GM12878 (cell line): ENCODE data around the gene POLR2F. TPM values are rescaled to one million over a fixed set of nuclear protein-coding genes. Genes with fewer than 3 reads are reported as not detected.

ENCODE experiments used
- ATAC-seq: fragments of 200-7000 bp; cut with Tn5 transposase; 3 replicates; pipeline ENCODE4 v1.9.1; 2020; ENCODE audit warnings: mild to moderate bottlenecking, moderate library complexity
- BruUV-seq: library from RNA; stranded (reverse); fragments of 400-500 nt; replicated peaks from 2 replicates; lab custom pipeline; 2021; lab: Mats Ljungman, UMichigan
- CTCF ChIA-PET: fragments of 300-600 bp; sonication (Branson Sonifier 250); formaldehyde crosslinking; extraction: SDS; loops from one replicate; lab custom pipeline; 2021; ENCODE audit warnings: inconsistent platforms; lab: Yijun Ruan, JAX
- POLR2A ChIA-PET: fragments of 350-600 bp; formaldehyde crosslinking; extraction: SDS; loops from one replicate; lab custom pipeline; 2021; ENCODE audit warnings: inconsistent platforms; lab: Charles Lee
- RAD21 ChIA-PET: fragments of 300-600 bp; sonication (Branson Sonifier 250); formaldehyde crosslinking; loops from one replicate; lab custom pipeline; 2023; ENCODE audit warnings: antibody characterized with exemption; ENCODE audit not compliant: unreplicated experiment; lab: Charles Lee
- SMC1A ChIA-PET: fragments of 300-600 bp; sonication (Branson Sonifier 250); formaldehyde crosslinking; loops from one replicate; lab custom pipeline; 2023; ENCODE audit not compliant: unreplicated experiment, uncharacterized antibody; lab: Charles Lee
- DNase-seq: peaks from one replicate; pipeline ENCODE4 v3.0.0-alpha.2; 2011; ENCODE audit warnings: low read depth, low spot score
- FAIRE-seq: peaks from 3 replicates; lab custom pipeline; 2011; peaks lifted over from hg19 to GRCh38; lab: Jason Lieb, UNC
- H2AFZ ChIP-seq: 2 replicates; pipeline ENCODE4 v1.6.0; 2011; ENCODE audit warnings: low read depth, low read length, control low read depth; ENCODE audit not compliant: control insufficient read depth
- H3K27ac ChIP-seq: 2 replicates; pipeline ENCODE4 v1.5.1; 2011; ENCODE audit warnings: control low read depth; ENCODE audit not compliant: control insufficient read depth, insufficient read depth
- H3K27me3 ChIP-seq, 2 experiments: replicated peaks in 1 of 2; 2 replicates each; pipeline versions ENCODE4 v1.6.0 to v1.6.1; 2011; ENCODE audit warnings: low read length in 1 of 2; ENCODE audit not compliant: control insufficient read depth in 2 of 2, insufficient read depth in 2 of 2
- H3K36me3 ChIP-seq, 2 experiments: 2 replicates each; pipeline ENCODE4 v1.5.1; 2011; ENCODE audit warnings: low read length in 1 of 2; ENCODE audit not compliant: control insufficient read depth in 2 of 2, insufficient read depth in 2 of 2
- H3K4me1 ChIP-seq: 2 replicates; pipeline ENCODE4 v1.6.1; 2011; ENCODE audit warnings: mild to moderate bottlenecking, low read length, moderate library complexity, mixed read lengths; ENCODE audit not compliant: control insufficient read depth, insufficient read depth
- H3K4me2 ChIP-seq: 2 replicates; pipeline ENCODE4 v1.6.0; 2011; ENCODE audit warnings: control low read depth; ENCODE audit not compliant: control insufficient read depth, insufficient read depth
- H3K4me3 ChIP-seq: fragments of 200-600 bp; sonication (generic); 2 replicates; pipeline ENCODE4 v1.5.1; 2016
- H3K79me2 ChIP-seq: 2 replicates; pipeline ENCODE4 v1.6.0; 2011; ENCODE audit warnings: low read length; ENCODE audit not compliant: control insufficient read depth, insufficient read depth
- H3K9ac ChIP-seq: 2 replicates; pipeline ENCODE4 v1.8.0; 2011; ENCODE audit warnings: low read length, control low read depth, mixed read lengths; ENCODE audit not compliant: control insufficient read depth, insufficient read depth
- H3K9me3 ChIP-seq: replicated peaks from 3 replicates; pipeline ENCODE4 v1.5.1; 2011; ENCODE audit warnings: mild to moderate bottlenecking, low read length; ENCODE audit not compliant: control insufficient read depth, insufficient read depth
- H4K20me1 ChIP-seq: 2 replicates; pipeline ENCODE4 v1.6.0; 2011; ENCODE audit not compliant: control insufficient read depth, insufficient read depth
- MTA2 ChIP-seq: fragments of 450-650 bp; IDR thresholded peaks from 2 replicates; pipeline ENCODE4 v1.6.1; 2016; ENCODE audit warnings: low read depth, mild to moderate bottlenecking, moderate library complexity
- MXI1 ChIP-seq: fragments of 150-350 bp; IDR thresholded peaks from 2 replicates; pipeline ENCODE4 v1.6.1; 2011; ENCODE audit warnings: low read depth, mild to moderate bottlenecking, inconsistent platforms, low read length, improper control_type of control experiment
- REST ChIP-seq: IDR thresholded peaks from 2 replicates; pipeline ENCODE4 v1.6.1; 2012; ENCODE audit warnings: mild to moderate bottlenecking, low read depth, low read length
- RUNX3 ChIP-seq: IDR thresholded peaks from 2 replicates; pipeline ENCODE4 v1.6.1; 2012; ENCODE audit warnings: low read length, inconsistent platforms
- SMAD5 ChIP-seq: IDR thresholded peaks from 2 replicates; pipeline ENCODE4 v1.6.1; 2016; ENCODE audit warnings: antibody characterized with exemption, low read depth
- TAF1 ChIP-seq: IDR thresholded peaks from 2 replicates; pipeline ENCODE4 v1.6.1; 2011; ENCODE audit warnings: mild to moderate bottlenecking, low read depth, low read length, borderline replicate concordance
- ZNF384 ChIP-seq: IDR thresholded peaks from 2 replicates; pipeline ENCODE4 v1.6.1; 2012; ENCODE audit warnings: low read depth, mild to moderate bottlenecking, low read length, improper control_type of control experiment, borderline replicate concordance
- WGBS: methylation state at CpG from one replicate; pipeline ENCODE4 v1.1.6; 2016; ENCODE audit warnings: low lambda C conversion rate; ENCODE audit not compliant: insufficient replicate concordance, insufficient coverage; ENCODE audit errors: missing lambda C conversion rate; 5-methylcytosine and 5-hydroxymethylcytosine counted together
- in situ Hi-C: fragments of 300-500 bp; cut with MboI; formaldehyde crosslinking; loops from 9 replicates; pipeline ENCODE4 v1.14.3; 2018; ENCODE audit warnings: mixed read lengths
- intact Hi-C: fragments of 100-400 bp; cut with micrococcal nuclease; formaldehyde crosslinking; loops from one replicate; pipeline ENCODE4 v1.14.2; 2022; ENCODE audit not compliant: unreplicated experiment
- polyA plus RNA-seq, 11 experiments: library from polyadenylated mRNA; depleted of rRNA in 4 of 11; unstranded in 6 of 11; stranded (reverse) in 5 of 11; fragments of >200 nt; fragmentation: Nextera tagmentation in 4 of 11; fragmentation: Illumina TruSeq in 1 of 11; extraction: Ambion mirVana in 4 of 11; extraction: Trizol in 1 of 11; gene quantifications; 1 replicate in 1 of 11; 2 replicates in 10 of 11; pipeline versions ENCODE4 v1.2.1 to v1.2.3, GENCODE V29; 2011 to 2016; ENCODE audit warnings: inconsistent platforms in 2 of 11, missing spikeins in 2 of 11, low read depth in 1 of 11
- total RNA-seq, 4 experiments: library from RNA; depleted of rRNA in 3 of 4; stranded (reverse); fragments of >200 nt in 3 of 4; fragmentation: Illumina TruSeq in 1 of 4; extraction: Trizol in 1 of 4; gene quantifications; 2 replicates each; pipeline versions ENCODE4 v1.2.1 to v1.2.3, GENCODE V29; 2013 to 2021

POLR2F gene
- total and polyA plus RNA-seq, 10 of the 15 experiments (the other 5 are each of a cell fraction or from before 2014, with no cell fraction given), result 71.9 to 218 (median 100.0) TPM

- Histone ChIP-seq H3K9ac (no peak overlapping the region), H3K27ac (peak overlapping the region; percentile 48; the same call in 1 of the 2 replicates), H4K20me1 (no peaks in the 10 kb centered on the region), H3K9me3 (no peaks in the 10 kb centered on the region), H2AFZ (no peak overlapping the region), H3K4me1 (no peaks in the 10 kb centered on the region), H3K27me3 (no peaks in the 10 kb centered on the region), H3K4me2 (no peak overlapping the region; the same call in 1 of the 2 replicates), H3K79me2 (no peaks in the 10 kb centered on the region), H3K36me3 (peaks cover 3% of the 10 kb centered on the region in 2 experiments; a peak in 3 of 4 replicates), H3K4me3 (no peak overlapping the region)
- SMC1A ChIA-PET, result no interaction called here
- in situ Hi-C loops (no loop called here), intact Hi-C loops (no loop called here)
- ATAC-seq (no peak), DNase-seq (no peak), FAIRE-seq (no peak)
- POLR2A ChIA-PET, result interaction anchor here (0.6 kb wide), 1 partner anchor 71 kb away, joined by 3 read pairs; no protein-coding TSS in a partner anchor
- TF ChIP-seq TAF1, result no peak
- TF ChIP-seq SMAD5, result no peak
- TF ChIP-seq RUNX3, result 0 out of 2 replicates have a peak, but pooled peaks have one; percentile 6
- no peak for TF ChIP-seq MTA2
- TF ChIP-seq MXI1, result no peak
- TF ChIP-seq ZNF384, result no peak
- TF ChIP-seq REST, result no peak
- RAD21 ChIA-PET, result no interaction called here
- BruUV-seq, result no TSS peak
- 46% methylated on average over 5 of the region's 5 CpGs for WGBS
- CTCF ChIA-PET, result interaction anchor here (0.6 kb wide), 1 partner anchor 46 kb away, joined by 3 read pairs; no protein-coding TSS in a partner anchor
These were observed 33.4 kb upstream of the POLR2F start for GRCh38 chr22:37920126-37920525.
